Measurements from ENCODE around the gene SUPT3H. TPM values are rescaled to one million over a fixed set of nuclear protein-coding genes. Genes with fewer than 3 reads are reported as not detected.
A peak's percentile ranks its signal among the peaks of the same experiment; 100 is the strongest.

The SUPT3H gene
- total and polyA plus RNA-seq, 2 of the 13 experiments (the other 11 are each of a cell fraction or from before 2014, with no cell fraction given) = 11.9 to 36.1 TPM

- TF ChIP-seq TERF1 (CRISPR knock-in tag; IDR thresholded peaks at IDR 0.05) = no peak
- no peak for TF ChIP-seq JUNB (CRISPR knock-in tag; IDR thresholded peaks at IDR 0.05; ENCODE audit: borderline replicate concordance)
- TF ChIP-seq ZBTB7B (CRISPR knock-in tag; IDR thresholded peaks at IDR 0.05) = no peak
- TF ChIP-seq MIXL1 (CRISPR knock-in tag; IDR thresholded peaks at IDR 0.05) = peak; percentile 64
- TF ChIP-seq FOXO1 (CRISPR knock-in tag; IDR thresholded peaks at IDR 0.05) = peak; percentile 57; the same call in 1 of the 2 replicates
- no peak for TF ChIP-seq PAX8 (CRISPR knock-in tag; IDR thresholded peaks at IDR 0.05; ENCODE audit: borderline replicate concordance)
- TF ChIP-seq, protein P1, sequence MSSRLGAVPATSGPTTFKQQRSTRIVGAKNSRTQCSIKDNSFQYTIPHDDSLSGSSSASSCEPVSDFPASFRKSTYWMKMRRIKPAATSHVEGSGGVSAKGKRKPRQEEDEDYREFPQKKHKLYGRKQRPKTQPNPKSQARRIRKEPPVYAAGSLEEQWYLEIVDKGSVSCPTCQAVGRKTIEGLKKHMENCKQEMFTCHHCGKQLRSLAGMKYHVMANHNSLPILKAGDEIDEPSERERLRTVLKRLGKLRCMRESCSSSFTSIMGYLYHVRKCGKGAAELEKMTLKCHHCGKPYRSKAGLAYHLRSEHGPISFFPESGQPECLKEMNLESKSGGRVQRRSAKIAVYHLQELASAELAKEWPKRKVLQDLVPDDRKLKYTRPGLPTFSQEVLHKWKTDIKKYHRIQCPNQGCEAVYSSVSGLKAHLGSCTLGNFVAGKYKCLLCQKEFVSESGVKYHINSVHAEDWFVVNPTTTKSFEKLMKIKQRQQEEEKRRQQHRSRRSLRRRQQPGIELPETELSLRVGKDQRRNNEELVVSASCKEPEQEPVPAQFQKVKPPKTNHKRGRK (CRISPR knock-in tag; IDR thresholded peaks at IDR 0.05) = no peak
- TF ChIP-seq, protein P2, sequence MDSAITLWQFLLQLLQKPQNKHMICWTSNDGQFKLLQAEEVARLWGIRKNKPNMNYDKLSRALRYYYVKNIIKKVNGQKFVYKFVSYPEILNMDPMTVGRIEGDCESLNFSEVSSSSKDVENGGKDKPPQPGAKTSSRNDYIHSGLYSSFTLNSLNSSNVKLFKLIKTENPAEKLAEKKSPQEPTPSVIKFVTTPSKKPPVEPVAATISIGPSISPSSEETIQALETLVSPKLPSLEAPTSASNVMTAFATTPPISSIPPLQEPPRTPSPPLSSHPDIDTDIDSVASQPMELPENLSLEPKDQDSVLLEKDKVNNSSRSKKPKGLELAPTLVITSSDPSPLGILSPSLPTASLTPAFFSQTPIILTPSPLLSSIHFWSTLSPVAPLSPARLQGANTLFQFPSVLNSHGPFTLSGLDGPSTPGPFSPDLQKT (CRISPR knock-in tag; IDR thresholded peaks at IDR 0.05; ENCODE audit: borderline replicate concordance) = no peak
- TF ChIP-seq, protein P3, sequence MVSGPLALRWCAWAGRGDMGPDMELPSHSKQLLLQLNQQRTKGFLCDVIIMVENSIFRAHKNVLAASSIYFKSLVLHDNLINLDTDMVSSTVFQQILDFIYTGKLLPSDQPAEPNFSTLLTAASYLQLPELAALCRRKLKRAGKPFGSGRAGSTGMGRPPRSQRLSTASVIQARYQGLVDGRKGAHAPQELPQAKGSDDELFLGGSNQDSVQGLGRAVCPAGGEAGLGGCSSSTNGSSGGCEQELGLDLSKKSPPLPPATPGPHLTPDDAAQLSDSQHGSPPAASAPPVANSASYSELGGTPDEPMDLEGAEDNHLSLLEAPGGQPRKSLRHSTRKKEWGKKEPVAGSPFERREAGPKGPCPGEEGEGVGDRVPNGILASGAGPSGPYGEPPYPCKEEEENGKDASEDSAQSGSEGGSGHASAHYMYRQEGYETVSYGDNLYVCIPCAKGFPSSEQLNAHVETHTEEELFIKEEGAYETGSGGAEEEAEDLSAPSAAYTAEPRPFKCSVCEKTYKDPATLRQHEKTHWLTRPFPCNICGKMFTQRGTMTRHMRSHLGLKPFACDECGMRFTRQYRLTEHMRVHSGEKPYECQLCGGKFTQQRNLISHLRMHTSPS (CRISPR knock-in tag; IDR thresholded peaks at IDR 0.05; ENCODE audit: low read depth) = no peak
- no peak for TF ChIP-seq ZNF597 (CRISPR knock-in tag; IDR thresholded peaks at IDR 0.05)
- TF ChIP-seq, protein P4, sequence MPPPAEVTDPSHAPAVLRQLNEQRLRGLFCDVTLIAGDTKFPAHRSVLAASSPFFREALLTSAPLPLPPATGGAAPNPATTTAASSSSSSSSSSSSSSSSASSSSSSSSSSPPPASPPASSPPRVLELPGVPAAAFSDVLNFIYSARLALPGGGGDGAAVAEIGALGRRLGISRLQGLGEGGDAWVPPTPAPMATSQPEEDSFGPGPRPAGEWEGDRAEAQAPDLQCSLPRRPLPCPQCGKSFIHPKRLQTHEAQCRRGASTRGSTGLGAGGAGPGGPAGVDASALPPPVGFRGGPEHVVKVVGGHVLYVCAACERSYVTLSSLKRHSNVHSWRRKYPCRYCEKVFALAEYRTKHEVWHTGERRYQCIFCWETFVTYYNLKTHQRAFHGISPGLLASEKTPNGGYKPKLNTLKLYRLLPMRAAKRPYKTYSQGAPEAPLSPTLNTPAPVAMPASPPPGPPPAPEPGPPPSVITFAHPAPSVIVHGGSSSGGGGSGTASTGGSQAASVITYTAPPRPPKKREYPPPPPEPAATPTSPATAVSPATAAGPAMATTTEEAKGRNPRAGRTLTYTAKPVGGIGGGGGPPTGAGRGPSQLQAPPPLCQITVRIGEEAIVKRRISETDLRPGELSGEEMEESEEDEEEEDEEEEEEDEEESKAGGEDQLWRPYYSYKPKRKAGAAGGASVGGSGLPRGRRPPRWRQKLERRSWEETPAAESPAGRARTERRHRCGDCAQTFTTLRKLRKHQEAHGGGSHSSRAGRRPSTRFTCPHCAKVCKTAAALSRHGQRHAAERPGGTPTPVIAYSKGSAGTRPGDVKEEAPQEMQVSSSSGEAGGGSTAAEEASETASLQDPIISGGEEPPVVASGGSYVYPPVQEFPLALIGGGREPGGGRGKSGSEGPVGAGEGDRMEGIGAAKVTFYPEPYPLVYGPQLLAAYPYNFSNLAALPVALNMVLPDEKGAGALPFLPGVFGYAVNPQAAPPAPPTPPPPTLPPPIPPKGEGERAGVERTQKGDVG (CRISPR knock-in tag; IDR thresholded peaks at IDR 0.05; ENCODE audit: borderline replicate concordance) = no peak
- peak; percentile 61 for TF ChIP-seq HDAC2 (CRISPR knock-in tag; IDR thresholded peaks at IDR 0.05)
- TF ChIP-seq HNRNPL (IDR thresholded peaks at IDR 0.05; ENCODE audit: low read depth, low read length) = no peak
- TF ChIP-seq THYN1 (CRISPR knock-in tag; IDR thresholded peaks at IDR 0.05; ENCODE audit: borderline replicate concordance, low read depth) = no peak
- TF ChIP-seq ATF5 (CRISPR knock-in tag; IDR thresholded peaks at IDR 0.05; ENCODE audit: low read depth) = no peak
Observed at GRCh38 chr6:44920952-44921491, 456.7 kb downstream of the SUPT3H start (continued).

All from HepG2 (cell line).